BJ (cell line): ENCODE data around the gene EYA3. TPM values are rescaled to one million over a fixed set of nuclear protein-coding genes. Genes with fewer than 3 reads are reported as not detected.

Experiments used
- CTCF ChIA-PET: fragments of 350-600 bp; formaldehyde crosslinking; extraction: SDS; loops from one replicate; lab custom pipeline; 2021; ENCODE audit warnings: antibody characterized with exemption, inconsistent platforms; lab: Yijun Ruan, JAX
- POLR2A ChIA-PET: fragments of 300-600 bp; sonication (Branson Sonifier 250); formaldehyde crosslinking; extraction: SDS; loops from one replicate; lab custom pipeline; 2021; ENCODE audit warnings: antibody characterized with exemption; lab: Charles Lee
- DNase-seq: peaks from one replicate; pipeline ENCODE4 v3.0.0-alpha.2; 2011; ENCODE audit warnings: low read depth
- H3K27me3 ChIP-seq: 2 replicates; pipeline ENCODE4 v1.6.0; 2011; ENCODE audit warnings: low read length; ENCODE audit not compliant: control insufficient read depth, insufficient read depth
- H3K36me3 ChIP-seq: 2 replicates; pipeline ENCODE4 v1.5.1; 2011; ENCODE audit warnings: low read length; ENCODE audit not compliant: control insufficient read depth, insufficient read depth
- H3K4me3 ChIP-seq: 2 replicates; pipeline ENCODE4 v1.5.1; 2011; ENCODE audit warnings: low read depth, mild to moderate bottlenecking, control low read depth, low read length
- polyA plus RNA-seq: library from polyadenylated mRNA; depleted of rRNA; stranded (reverse); fragments of >200 nt; gene quantifications from 2 replicates; pipeline ENCODE4 v1.2.3, GENCODE V29; 2011
- TF ChIP-seq, protein P1 (sequence below): IDR thresholded peaks from 2 replicates; pipeline ENCODE4 v1.5.1; 2011; ENCODE audit warnings: low read depth, mild to moderate bottlenecking, control low read depth, inconsistent platforms, low read length, moderate library complexity; ENCODE audit not compliant: insufficient read depth

EYA3 gene
- polyA plus RNA-seq, 1 experiment, result 8.6 TPM

DNA sequence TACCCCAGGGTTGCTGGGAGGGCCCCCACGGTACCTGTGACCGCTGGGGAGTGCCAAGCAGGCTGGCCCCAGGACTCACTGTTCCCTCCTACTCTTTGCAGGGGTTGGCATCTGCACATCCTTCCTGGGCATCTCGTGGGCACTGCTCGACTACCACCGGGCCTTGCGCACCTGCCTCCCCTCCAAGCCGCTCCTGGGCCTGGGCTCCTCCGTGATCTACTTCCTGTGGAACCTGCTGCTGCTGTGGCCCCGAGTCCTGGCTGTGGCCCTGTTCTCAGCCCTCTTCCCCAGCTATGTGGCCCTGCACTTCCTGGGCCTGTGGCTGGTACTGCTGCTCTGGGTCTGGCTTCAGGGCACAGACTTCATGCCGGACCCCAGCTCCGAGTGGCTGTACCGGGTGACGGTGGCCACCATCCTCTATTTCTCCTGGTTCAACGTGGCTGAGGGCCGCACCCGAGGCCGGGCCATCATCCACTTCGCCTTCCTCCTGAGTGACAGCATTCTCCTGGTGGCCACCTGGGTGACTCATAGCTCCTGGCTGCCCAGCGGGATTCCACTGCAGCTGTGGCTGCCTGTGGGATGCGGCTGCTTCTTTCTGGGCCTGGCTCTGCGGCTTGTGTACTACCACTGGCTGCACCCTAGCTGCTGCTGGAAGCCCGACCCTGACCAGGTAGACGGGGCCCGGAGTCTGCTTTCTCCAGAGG lies 121.9 kb downstream of the EYA3 start:
- ChIA-PET CTCF (interaction anchor here (1.2 to 1.5 kb wide), 2 partner anchors 9 to 26 kb away, joined by 3 read pairs; no protein-coding TSS in a partner anchor), POLR2A (no interaction called here)
- DNase-seq, result no peak

DNA sequence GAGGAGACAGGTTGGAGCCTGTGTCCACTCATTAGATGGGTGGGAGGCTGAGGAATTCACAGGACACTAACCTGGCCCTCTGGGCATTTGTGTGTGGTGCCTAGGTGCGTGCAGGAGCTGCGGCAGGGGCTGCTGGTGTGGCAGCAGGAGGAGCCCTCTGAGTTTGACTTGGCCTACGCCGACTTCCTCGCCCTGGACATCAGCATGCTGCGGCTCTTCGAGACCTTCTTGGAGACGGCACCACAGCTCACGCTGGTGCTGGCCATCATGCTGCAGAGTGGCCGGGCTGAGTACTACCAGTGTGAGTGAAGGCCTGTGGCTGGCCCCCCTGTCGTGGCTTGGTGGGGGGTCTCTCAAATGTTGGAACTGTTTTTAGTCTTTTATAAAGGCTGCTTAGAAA lies 125.0 kb downstream of the EYA3 start:
- no peak overlapping the region for H3K4me3 ChIP-seq
- TF ChIP-seq, protein P1, sequence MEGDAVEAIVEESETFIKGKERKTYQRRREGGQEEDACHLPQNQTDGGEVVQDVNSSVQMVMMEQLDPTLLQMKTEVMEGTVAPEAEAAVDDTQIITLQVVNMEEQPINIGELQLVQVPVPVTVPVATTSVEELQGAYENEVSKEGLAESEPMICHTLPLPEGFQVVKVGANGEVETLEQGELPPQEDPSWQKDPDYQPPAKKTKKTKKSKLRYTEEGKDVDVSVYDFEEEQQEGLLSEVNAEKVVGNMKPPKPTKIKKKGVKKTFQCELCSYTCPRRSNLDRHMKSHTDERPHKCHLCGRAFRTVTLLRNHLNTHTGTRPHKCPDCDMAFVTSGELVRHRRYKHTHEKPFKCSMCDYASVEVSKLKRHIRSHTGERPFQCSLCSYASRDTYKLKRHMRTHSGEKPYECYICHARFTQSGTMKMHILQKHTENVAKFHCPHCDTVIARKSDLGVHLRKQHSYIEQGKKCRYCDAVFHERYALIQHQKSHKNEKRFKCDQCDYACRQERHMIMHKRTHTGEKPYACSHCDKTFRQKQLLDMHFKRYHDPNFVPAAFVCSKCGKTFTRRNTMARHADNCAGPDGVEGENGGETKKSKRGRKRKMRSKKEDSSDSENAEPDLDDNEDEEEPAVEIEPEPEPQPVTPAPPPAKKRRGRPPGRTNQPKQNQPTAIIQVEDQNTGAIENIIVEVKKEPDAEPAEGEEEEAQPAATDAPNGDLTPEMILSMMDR, result no peak
- CTCF ChIA-PET, result no interaction called here
- no peaks in the 10 kb centered on the region for H3K27me3 ChIP-seq
- no peak for DNase-seq
- H3K36me3 ChIP-seq, result peaks cover 8% of the 10 kb centered on the region
- POLR2A ChIA-PET, result no interaction called here

More for the DNA sequence above, 121.9 kb downstream of the EYA3 start:
- Histone ChIP-seq H3K27me3 (no peaks in the 10 kb centered on the region), H3K4me3 (no peak overlapping the region), H3K36me3 (peaks cover 8% of the 10 kb centered on the region)
- TF ChIP-seq, protein P1, result no peak

DNA sequence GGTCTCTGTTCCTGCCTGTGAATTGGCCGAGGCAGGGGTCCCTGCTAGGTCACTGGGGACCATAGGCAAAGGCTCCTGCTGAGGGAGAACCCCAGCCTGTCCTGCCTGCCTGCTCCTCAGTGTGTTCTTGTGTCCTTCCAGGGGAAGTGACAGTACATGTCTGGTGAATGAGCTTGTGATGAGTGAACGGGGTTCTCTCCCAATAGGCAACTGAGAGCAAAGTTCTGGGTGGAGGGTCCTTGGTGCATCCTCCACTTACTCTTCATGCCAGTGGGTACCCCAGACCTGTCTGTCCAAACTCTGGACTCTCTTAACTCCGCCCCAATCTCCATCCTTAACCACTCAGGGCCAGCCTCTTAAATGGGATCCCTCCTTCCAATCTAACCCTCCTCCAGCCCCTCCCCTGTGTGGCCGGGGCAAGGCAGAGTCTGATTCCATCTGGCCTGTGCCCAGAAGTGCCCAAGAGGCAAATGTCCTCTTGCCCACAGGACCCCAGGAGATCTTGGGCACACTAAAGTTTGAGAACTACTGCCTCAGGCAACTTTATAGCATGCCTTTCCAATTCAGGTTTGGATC lies 126.7 kb downstream of the EYA3 start:
- POLR2A ChIA-PET, result no interaction called here
- no peak overlapping the region for H3K4me3 ChIP-seq
- TF ChIP-seq, protein P1, result no peak
- H3K36me3 ChIP-seq, result peaks cover 4% of the 10 kb centered on the region
- no peaks in the 10 kb centered on the region for H3K27me3 ChIP-seq
- CTCF ChIA-PET, result interaction anchor here (1.1 to 1.8 kb wide), 4 partner anchors 10 to 104 kb away, joined by 3 to 10 read pairs (median 5); no protein-coding TSS in a partner anchor
- DNase-seq, result no peak

DNA sequence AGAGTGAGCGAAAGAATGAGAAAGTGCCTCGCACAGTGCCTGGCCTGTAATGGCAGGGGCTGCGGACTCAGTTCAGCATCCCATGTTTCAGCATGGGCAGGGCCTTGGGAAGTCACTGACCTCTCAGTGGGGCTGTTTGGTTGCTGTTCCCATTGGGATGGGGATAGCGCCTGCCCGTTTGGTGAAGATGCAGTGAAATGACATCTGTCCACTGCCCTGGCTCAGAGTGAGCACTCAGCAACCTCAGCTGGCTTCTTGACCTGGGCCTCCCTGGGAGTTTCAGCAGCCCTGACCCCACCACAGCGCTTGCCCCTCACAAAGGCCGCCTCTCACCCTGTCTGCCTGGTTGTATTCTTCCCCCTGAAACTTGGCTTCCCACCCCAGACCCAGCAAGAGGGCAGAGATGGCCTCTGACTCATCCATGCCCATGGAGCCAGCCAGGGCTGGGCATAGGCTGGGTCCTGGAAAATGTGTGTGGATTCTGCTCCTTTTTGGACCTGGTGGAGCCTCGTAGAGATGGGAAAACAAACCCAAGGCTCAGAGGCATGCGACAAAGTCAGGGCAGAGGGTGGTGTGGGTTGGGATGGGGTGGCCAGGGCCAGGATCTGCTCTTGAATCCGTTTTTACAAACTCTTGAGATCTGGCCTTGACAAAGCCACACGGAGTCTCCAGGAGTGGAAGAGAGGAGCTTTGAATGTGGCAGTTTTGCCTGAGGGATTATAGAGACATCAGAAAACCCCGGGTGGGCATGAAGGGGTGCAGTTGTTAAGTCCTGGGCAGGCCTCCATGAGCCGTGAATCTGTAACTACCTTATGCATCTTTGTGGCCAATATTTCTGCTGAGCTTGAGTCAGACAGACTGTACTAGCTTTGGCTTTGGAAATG lies 127.4 kb downstream of the EYA3 start:
- ChIA-PET CTCF (interaction anchor here (1.1 to 1.8 kb wide), 3 partner anchors 10 to 86 kb away, joined by 4 to 10 read pairs (median 6); no protein-coding TSS in a partner anchor), POLR2A (no interaction called here)
- Histone ChIP-seq H3K4me3 (peak overlapping the region; percentile 66), H3K36me3 (peaks cover 3% of the 10 kb centered on the region; the same call in 1 of the 2 replicates), H3K27me3 (no peaks in the 10 kb centered on the region)
- DNase-seq, result no peak
- TF ChIP-seq, protein P1, result no peak
